Measurements from ENCODE around the gene DENND5B. TPM values are rescaled to one million over a fixed set of nuclear protein-coding genes. Genes with fewer than 3 reads are reported as not detected.

DENND5B gene
- total RNA-seq, 1 experiment from 2014 or later = 34.9 TPM

DNA sequence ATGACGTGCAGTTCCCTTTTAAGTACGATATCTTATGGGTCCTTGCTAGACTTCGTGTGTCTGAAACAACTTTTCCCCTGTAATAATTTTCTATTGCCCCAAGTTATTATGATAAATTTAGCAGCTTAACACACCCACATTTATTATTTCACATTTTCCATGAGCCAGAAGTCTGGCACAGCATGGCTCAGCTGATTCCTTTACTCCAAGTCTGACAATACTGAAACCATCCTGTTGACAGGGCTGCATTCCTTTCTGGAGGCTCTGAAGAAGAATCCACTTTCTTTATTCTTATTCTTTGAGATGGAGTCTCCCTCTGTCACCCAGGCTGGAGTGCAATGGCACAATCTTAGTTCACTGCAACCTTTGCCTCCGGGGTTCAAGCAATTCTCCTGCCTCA lies 80.9 kb downstream of the DENND5B start:
- no peaks in the 10 kb centered on the region for H3K4me1 Mint-ChIP-seq (ENCODE audit: low read depth, unreplicated experiment)
- intact Hi-C loops (cut with micrococcal nuclease; ENCODE audit: unreplicated experiment) = no loop called here
- H3K4me3 ChIP-seq (ENCODE audit: low read depth, low read length) = no peak overlapping the region
- no peaks in the 10 kb centered on the region for H3K27me3 ChIP-seq (replicated peaks; ENCODE audit: control insufficient read depth, insufficient read depth, low read length)
- H3K9me3 ChIP-seq = peaks cover 9% of the 10 kb centered on the region; the same call in 1 of the 2 replicates
- TF ChIP-seq, protein P1, sequence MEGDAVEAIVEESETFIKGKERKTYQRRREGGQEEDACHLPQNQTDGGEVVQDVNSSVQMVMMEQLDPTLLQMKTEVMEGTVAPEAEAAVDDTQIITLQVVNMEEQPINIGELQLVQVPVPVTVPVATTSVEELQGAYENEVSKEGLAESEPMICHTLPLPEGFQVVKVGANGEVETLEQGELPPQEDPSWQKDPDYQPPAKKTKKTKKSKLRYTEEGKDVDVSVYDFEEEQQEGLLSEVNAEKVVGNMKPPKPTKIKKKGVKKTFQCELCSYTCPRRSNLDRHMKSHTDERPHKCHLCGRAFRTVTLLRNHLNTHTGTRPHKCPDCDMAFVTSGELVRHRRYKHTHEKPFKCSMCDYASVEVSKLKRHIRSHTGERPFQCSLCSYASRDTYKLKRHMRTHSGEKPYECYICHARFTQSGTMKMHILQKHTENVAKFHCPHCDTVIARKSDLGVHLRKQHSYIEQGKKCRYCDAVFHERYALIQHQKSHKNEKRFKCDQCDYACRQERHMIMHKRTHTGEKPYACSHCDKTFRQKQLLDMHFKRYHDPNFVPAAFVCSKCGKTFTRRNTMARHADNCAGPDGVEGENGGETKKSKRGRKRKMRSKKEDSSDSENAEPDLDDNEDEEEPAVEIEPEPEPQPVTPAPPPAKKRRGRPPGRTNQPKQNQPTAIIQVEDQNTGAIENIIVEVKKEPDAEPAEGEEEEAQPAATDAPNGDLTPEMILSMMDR (IDR thresholded peaks at IDR 0.05; ENCODE audit: insufficient read depth in 1 of 2, low read depth in 1 of 2, low read length in 1 of 2, severe bottlenecking in 1 of 2, unreplicated experiment in 1 of 2) = no peak
- no TSS peak for BruUV-seq (replicated peaks)
- H3K4me1 ChIP-seq = 0 out of 2 replicates have a peak, but pooled peaks cover 4% of the 10 kb centered on the region
- H3K27ac Mint-ChIP-seq (ENCODE audit: unreplicated experiment) = no peak overlapping the region
- ChIA-PET POLR2A (no interaction called here), CTCF (no interaction called here)
- no peaks in the 10 kb centered on the region for H3K36me3 Mint-ChIP-seq (ENCODE audit: insufficient read depth, unreplicated experiment)
- no peak overlapping the region for H3K4me3 Mint-ChIP-seq (ENCODE audit: unreplicated experiment)
- H3K36me3 ChIP-seq (ENCODE audit: control insufficient read depth, insufficient read depth, low read length) = no peaks in the 10 kb centered on the region
- H3K27me3 Mint-ChIP-seq (ENCODE audit: insufficient read depth, unreplicated experiment) = no peaks in the 10 kb centered on the region
- DNase-seq = no peak
- no peaks in the 10 kb centered on the region for H3K9me3 Mint-ChIP-seq (ENCODE audit: unreplicated experiment)

DNA sequence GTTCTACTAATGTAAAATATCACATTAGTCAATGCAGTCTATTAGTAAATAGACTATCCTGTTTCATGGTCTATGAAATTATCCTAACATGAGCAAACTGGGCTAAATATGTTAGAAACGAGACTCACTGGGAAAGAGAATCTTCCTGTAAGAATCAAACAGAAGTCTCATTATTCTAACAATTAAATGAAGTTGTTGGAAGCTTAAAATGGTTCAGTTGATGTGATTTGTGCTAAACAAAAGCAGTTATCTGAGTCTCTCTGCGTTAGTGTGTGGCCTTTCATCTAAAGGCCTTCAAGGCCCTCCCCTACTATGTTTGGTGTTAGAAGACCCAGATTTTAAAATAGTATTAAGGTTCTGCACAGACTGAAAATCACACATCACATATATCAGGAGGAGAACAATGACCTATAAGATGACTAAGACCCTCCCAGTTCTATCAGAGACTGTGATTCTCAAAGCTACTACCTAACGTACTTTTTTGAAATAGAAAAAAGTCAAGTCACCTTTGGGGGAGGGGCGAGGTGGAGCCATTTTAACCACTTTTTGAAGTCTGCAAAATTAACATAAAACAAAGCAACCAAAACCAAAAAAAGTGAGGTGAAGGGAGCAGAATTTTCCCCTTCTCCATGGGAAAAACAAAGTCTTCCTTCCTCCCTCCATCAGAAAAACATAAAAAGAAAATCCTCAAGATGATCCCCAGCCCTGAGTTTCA lies 82.3 kb downstream of the DENND5B start:
- BruUV-seq (replicated peaks) = no TSS peak
- POLR2A ChIA-PET = interaction anchor here (0.6 kb wide), 1 partner anchor 201 kb away, joined by 3 read pairs; no protein-coding TSS in a partner anchor
- no peaks in the 10 kb centered on the region for H3K36me3 ChIP-seq (ENCODE audit: control insufficient read depth, insufficient read depth, low read length)
- 0 out of 2 replicates have a peak, but pooled peaks cover 4% of the 10 kb centered on the region for H3K4me1 ChIP-seq
- H3K4me1 Mint-ChIP-seq (ENCODE audit: low read depth, unreplicated experiment) = no peaks in the 10 kb centered on the region
- H3K27ac Mint-ChIP-seq (ENCODE audit: unreplicated experiment) = no peak overlapping the region
- TF ChIP-seq, protein P1 (IDR thresholded peaks at IDR 0.05; ENCODE audit: insufficient read depth in 1 of 2, low read depth in 1 of 2, low read length in 1 of 2, severe bottlenecking in 1 of 2, unreplicated experiment in 1 of 2) = no peak
- no peaks in the 10 kb centered on the region for H3K27me3 ChIP-seq (replicated peaks; ENCODE audit: control insufficient read depth, insufficient read depth, low read length)
- CTCF ChIA-PET = interaction anchor here (0.6 kb wide), 1 partner anchor 105 kb away, joined by 4 read pairs; no protein-coding TSS in a partner anchor
- no peak overlapping the region for H3K4me3 ChIP-seq (ENCODE audit: low read depth, low read length)
- intact Hi-C loops (cut with micrococcal nuclease; ENCODE audit: unreplicated experiment) = no loop called here
- H3K9me3 Mint-ChIP-seq (ENCODE audit: unreplicated experiment) = no peaks in the 10 kb centered on the region
- peaks cover 13% of the 10 kb centered on the region; the same call in 1 of the 2 replicates for H3K9me3 ChIP-seq
- H3K36me3 Mint-ChIP-seq (ENCODE audit: insufficient read depth, unreplicated experiment) = no peaks in the 10 kb centered on the region
- no peaks in the 10 kb centered on the region for H3K27me3 Mint-ChIP-seq (ENCODE audit: insufficient read depth, unreplicated experiment)
- DNase-seq = no peak
- no peak overlapping the region for H3K4me3 Mint-ChIP-seq (ENCODE audit: unreplicated experiment)

DNA sequence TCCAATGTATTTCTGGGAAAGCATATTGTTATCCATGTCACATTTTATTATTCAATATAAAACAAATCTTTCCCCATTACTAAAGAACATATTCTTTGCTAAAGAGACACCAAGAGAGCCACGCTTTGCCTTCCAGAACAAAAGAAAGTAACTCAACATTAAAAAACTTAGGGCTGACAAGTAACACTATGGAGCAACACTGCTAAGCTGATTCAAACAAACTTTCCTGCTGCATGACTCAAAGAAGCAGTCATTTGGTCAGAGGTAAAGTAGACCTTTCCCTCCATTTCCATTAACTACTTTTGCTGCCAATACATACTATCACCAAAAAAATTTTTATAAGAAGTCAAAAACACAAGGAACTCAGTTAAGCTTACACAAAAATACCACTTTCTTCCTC lies 83.0 kb downstream of the DENND5B start:
- no peaks in the 10 kb centered on the region for H3K9me3 Mint-ChIP-seq (ENCODE audit: unreplicated experiment)
- TF ChIP-seq, protein P1 (IDR thresholded peaks at IDR 0.05; ENCODE audit: insufficient read depth in 1 of 2, low read depth in 1 of 2, low read length in 1 of 2, severe bottlenecking in 1 of 2, unreplicated experiment in 1 of 2) = no peak
- CTCF ChIA-PET = interaction anchor here (0.6 kb wide), 1 partner anchor 104 kb away, joined by 4 read pairs; no protein-coding TSS in a partner anchor
- Histone ChIP-seq H3K27me3 (replicated peaks; ENCODE audit: control insufficient read depth, insufficient read depth, low read length) (no peaks in the 10 kb centered on the region), H3K4me1 (0 out of 2 replicates have a peak, but pooled peaks cover 4% of the 10 kb centered on the region), H3K36me3 (ENCODE audit: control insufficient read depth, insufficient read depth, low read length) (no peaks in the 10 kb centered on the region), H3K9me3 (peaks cover 13% of the 10 kb centered on the region; the same call in 1 of the 2 replicates), H3K4me3 (ENCODE audit: low read depth, low read length) (no peak overlapping the region)
- intact Hi-C loops (cut with micrococcal nuclease; ENCODE audit: unreplicated experiment) = no loop called here
- no TSS peak for BruUV-seq (replicated peaks)
- H3K27ac Mint-ChIP-seq (ENCODE audit: unreplicated experiment) = no peak overlapping the region
- POLR2A ChIA-PET = no interaction called here
- H3K27me3 Mint-ChIP-seq (ENCODE audit: insufficient read depth, unreplicated experiment) = no peaks in the 10 kb centered on the region
- no peaks in the 10 kb centered on the region for H3K4me1 Mint-ChIP-seq (ENCODE audit: low read depth, unreplicated experiment)
- H3K4me3 Mint-ChIP-seq (ENCODE audit: unreplicated experiment) = no peak overlapping the region
- H3K36me3 Mint-ChIP-seq (ENCODE audit: insufficient read depth, unreplicated experiment) = no peaks in the 10 kb centered on the region
- no peak for DNase-seq

Data from Caco-2 (cell line).